ENCODE results near the gene OTULINL. TPM values are rescaled to one million over a fixed set of nuclear protein-coding genes. Genes with fewer than 3 reads are reported as not detected.

Gene OTULINL
- total and polyA plus RNA-seq, 4 donors, result 0.82 to 4.1 (median 1.6) TPM

- no peaks in the 10 kb centered on the region for H3K27me3 ChIP-seq (ENCODE audit: control insufficient read depth in 4 of 4, insufficient read depth in 4 of 4, low read length in 3 of 4)
These were observed 19.9 kb upstream of the OTULINL start for GRCh38 chr5:14561741-14562140.

GRCh38 chr5:14568333-14568732, 13.3 kb upstream of the OTULINL start:
- Histone ChIP-seq H3K4me1 (ENCODE audit: control insufficient read depth in 4 of 4, insufficient read depth in 4 of 4, low read length in 3 of 4) (no peaks in the 10 kb centered on the region), H3K27ac (ENCODE audit: low read depth in 1 of 2, low read length in 2 of 2) (no peak overlapping the region), H3K27me3 (ENCODE audit: control insufficient read depth in 4 of 4, insufficient read depth in 4 of 4, low read length in 3 of 4) (no peaks in the 10 kb centered on the region), H3K4me3 (ENCODE audit: low read depth in 1 of 3, low read length in 3 of 3) (no peak overlapping the region), H3K9me3 (ENCODE audit: control insufficient read depth in 4 of 4, low read length in 3 of 4) (no peaks in the 10 kb centered on the region), H3K9ac (ENCODE audit: low read depth in 1 of 2, low read length in 2 of 2) (no peak overlapping the region), H3K36me3 (ENCODE audit: control insufficient read depth in 4 of 4, insufficient read depth in 3 of 4, low read depth in 1 of 4, low read length in 3 of 4) (no peaks in the 10 kb centered on the region)
- WGBS, result 93% methylated on average over 1 of the region's 1 CpG
- no peak for DNase-seq (ENCODE audit: low spot score)
- TF ChIP-seq SP1 (IDR thresholded peaks at IDR 0.05), result no peak
- TF ChIP-seq REST (IDR thresholded peaks at IDR 0.05), result no peak
- TF ChIP-seq YY1 (IDR thresholded peaks at IDR 0.05), result no peak
- no peak for TF ChIP-seq MAX (IDR thresholded peaks at IDR 0.05)
- TF ChIP-seq TAF1 (conservative IDR thresholded peaks at IDR 0.05), result no peak
- no peak for TF ChIP-seq CTCF (IDR thresholded peaks at IDR 0.05; ENCODE audit: low read depth, low read length, missing input control)
- no peak for TF ChIP-seq FOXA2 (IDR thresholded peaks at IDR 0.05)
- TF ChIP-seq FOXA1 (IDR thresholded peaks at IDR 0.05), result no peak
- TF ChIP-seq JUND (IDR thresholded peaks at IDR 0.05), result no peak

More at GRCh38 chr5:14561741-14562140, 19.9 kb upstream of the OTULINL start:
- no peaks in the 10 kb centered on the region for H3K9me3 ChIP-seq (ENCODE audit: control insufficient read depth in 4 of 4, low read length in 3 of 4)
- no peak overlapping the region for H3K27ac ChIP-seq (ENCODE audit: low read depth in 1 of 2, low read length in 2 of 2)
- WGBS, result 90% methylated on average over 3 of the region's 3 CpGs
- H3K4me1 ChIP-seq (ENCODE audit: control insufficient read depth in 4 of 4, insufficient read depth in 4 of 4, low read length in 3 of 4), result no peaks in the 10 kb centered on the region
- DNase-seq (ENCODE audit: low spot score), result no peak
- H3K9ac ChIP-seq (ENCODE audit: low read depth in 1 of 2, low read length in 2 of 2), result no peak overlapping the region
- TF ChIP-seq SP1 (IDR thresholded peaks at IDR 0.05), result no peak
- TF ChIP-seq REST (IDR thresholded peaks at IDR 0.05), result no peak
- TF ChIP-seq FOXA1 (IDR thresholded peaks at IDR 0.05), result no peak
- TF ChIP-seq RAD21 (IDR thresholded peaks at IDR 0.05), result no peak
- no peak for TF ChIP-seq JUND (IDR thresholded peaks at IDR 0.05)
- TF ChIP-seq MAX (IDR thresholded peaks at IDR 0.05), result no peak
- no peak for TF ChIP-seq RXRA (IDR thresholded peaks at IDR 0.05)
- no peak for TF ChIP-seq NR2F2 (IDR thresholded peaks at IDR 0.05)
- TF ChIP-seq GABPA (IDR thresholded peaks at IDR 0.05 in 1 of 2, conservative IDR thresholded peaks at IDR 0.05 in 1 of 2), result no peak
- no peak for TF ChIP-seq YY1 (IDR thresholded peaks at IDR 0.05)
- no peak for TF ChIP-seq FOXA2 (IDR thresholded peaks at IDR 0.05)
- TF ChIP-seq ZBTB33 (IDR thresholded peaks at IDR 0.05), result no peak
- TF ChIP-seq TAF1 (conservative IDR thresholded peaks at IDR 0.05), result no peak
- no peaks in the 10 kb centered on the region for H3K36me3 ChIP-seq (ENCODE audit: control insufficient read depth in 4 of 4, insufficient read depth in 3 of 4, low read depth in 1 of 4, low read length in 3 of 4)
- H3K4me3 ChIP-seq (ENCODE audit: low read depth in 1 of 3, low read length in 3 of 3), result no peak overlapping the region

Data from liver (tissue), 9 donors.